ENCODE data around the gene MRPL43. TPM values are rescaled to one million over a fixed set of nuclear protein-coding genes. Genes with fewer than 3 reads are reported as not detected.

Gene MRPL43
- total RNA-seq, 4 donors from 2014 or later, result 32.5 to 104 (median 77.1) TPM

DNA sequence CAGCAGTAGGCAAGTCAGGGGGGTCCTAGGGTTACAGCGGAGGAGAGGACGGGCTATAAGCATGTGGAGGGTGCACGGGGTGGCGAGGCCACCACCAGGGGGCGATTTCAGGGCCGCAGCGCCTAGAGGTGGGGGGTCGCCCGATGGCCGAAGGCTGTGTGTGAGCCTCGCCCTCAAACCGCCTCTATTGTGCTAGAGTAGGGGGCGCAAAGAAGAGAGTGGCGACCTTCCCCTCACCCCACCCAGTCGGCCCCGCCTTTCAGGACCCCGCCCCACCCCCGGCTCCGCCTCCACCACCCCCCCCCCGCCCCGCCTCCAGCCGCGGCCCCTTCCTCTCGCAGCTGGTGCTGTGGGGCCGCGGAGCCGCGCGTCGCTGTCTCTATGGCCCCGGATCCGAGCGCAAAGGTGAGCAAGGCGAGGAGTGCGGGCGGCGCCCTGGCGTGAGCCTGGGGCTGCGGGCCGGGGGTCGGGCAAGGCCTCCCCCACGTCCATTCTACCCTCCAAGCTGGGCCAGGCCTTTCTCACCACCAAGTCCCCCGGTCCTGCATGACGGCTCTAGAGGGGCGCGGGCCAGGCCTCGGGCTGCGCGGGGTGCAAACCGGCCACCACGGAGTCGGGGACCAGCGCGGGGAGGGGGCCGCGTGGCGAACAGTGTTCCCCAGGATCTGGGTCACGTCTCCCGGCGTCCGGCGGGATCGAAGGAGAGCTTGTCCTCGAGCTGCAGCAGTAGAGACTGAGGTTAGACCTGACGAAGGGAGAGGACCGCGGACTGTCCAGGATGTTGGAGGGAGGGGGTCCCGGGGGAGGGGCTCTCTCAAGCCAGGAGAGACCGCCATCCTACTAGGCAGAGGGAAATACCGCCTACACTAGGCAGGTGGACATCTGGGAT, 17.9 kb downstream of the MRPL43 start, which contains the start of gene SEMA4G:
Gene SEMA4G, plus strand, starts transcription at position 318 of the 889 bp plus-strand sequence. CDS start 3,409 bp downstream, outside the sequence.
- no peaks in the 10 kb centered on the region for H3K9me3 ChIP-seq
- 2% methylated on average over 59 of the region's 70 CpGs; no CpG with 5 or more reads in 1 of the 2 donors for WGBS, 2 donors (ENCODE audit: low coverage in 1 of 2)
- H3K27me3 ChIP-seq, result no peaks in the 10 kb centered on the region
- peak within 1 kb of the TSS; percentile 66 to 88 (median 81) for H3K4me3 ChIP-seq
- intact Hi-C loops (cut with DNase I; ENCODE audit: low total_unique reads) (loop anchor here (10.0 kb wide), 1 partner anchor 45 kb away; no protein-coding TSS in a partner anchor), in situ Hi-C loops (cut with MboI; ENCODE audit: low pct_ligation_motif_present in 1 of 4, low pct_unique_long_range_greater_than_20kb in 1 of 4, low sequenced_read_pairs in 3 of 4) (no loop called here)
- peak; percentile 12 to 60 (median 41) for TF ChIP-seq POLR2AphosphoS5 (IDR thresholded peaks at IDR 0.05)
- no peak for TF ChIP-seq EP300 (IDR thresholded peaks at IDR 0.05; ENCODE audit: low read depth)
- TF ChIP-seq, protein P1, sequence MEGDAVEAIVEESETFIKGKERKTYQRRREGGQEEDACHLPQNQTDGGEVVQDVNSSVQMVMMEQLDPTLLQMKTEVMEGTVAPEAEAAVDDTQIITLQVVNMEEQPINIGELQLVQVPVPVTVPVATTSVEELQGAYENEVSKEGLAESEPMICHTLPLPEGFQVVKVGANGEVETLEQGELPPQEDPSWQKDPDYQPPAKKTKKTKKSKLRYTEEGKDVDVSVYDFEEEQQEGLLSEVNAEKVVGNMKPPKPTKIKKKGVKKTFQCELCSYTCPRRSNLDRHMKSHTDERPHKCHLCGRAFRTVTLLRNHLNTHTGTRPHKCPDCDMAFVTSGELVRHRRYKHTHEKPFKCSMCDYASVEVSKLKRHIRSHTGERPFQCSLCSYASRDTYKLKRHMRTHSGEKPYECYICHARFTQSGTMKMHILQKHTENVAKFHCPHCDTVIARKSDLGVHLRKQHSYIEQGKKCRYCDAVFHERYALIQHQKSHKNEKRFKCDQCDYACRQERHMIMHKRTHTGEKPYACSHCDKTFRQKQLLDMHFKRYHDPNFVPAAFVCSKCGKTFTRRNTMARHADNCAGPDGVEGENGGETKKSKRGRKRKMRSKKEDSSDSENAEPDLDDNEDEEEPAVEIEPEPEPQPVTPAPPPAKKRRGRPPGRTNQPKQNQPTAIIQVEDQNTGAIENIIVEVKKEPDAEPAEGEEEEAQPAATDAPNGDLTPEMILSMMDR (IDR thresholded peaks at IDR 0.05), result peak; percentile 75 to 90 (median 78)
- TF ChIP-seq POLR2A (IDR thresholded peaks at IDR 0.05), result peak; percentile 33
- no peaks in the 10 kb centered on the region for H3K36me3 ChIP-seq
- H3K4me1 ChIP-seq, result peaks cover 8 to 47% (median 27%) of the 10 kb centered on the region in 4 donors
- DNase-seq, result peak; percentile 59
- H3K27ac ChIP-seq, result peak within 1 kb of the TSS; percentile 81 to 91 (median 90)

- in situ Hi-C loops (cut with MboI; ENCODE audit: low pct_ligation_motif_present in 1 of 4, low pct_unique_long_range_greater_than_20kb in 1 of 4, low sequenced_read_pairs in 3 of 4), result no loop called here
- Histone ChIP-seq H3K36me3 (no peaks in the 10 kb centered on the region), H3K9me3 (no peaks in the 10 kb centered on the region), H3K27me3 (no peaks in the 10 kb centered on the region), H3K27ac (peak overlapping the region; percentile 81 to 91 (median 90)), H3K4me3 (peak overlapping the region; percentile 66 to 88 (median 81)), H3K4me1 (peaks cover 8 to 47% (median 27%) of the 10 kb centered on the region in 4 donors)
- no peak for TF ChIP-seq POLR2AphosphoS5 (IDR thresholded peaks at IDR 0.05)
- no peak for TF ChIP-seq EP300 (IDR thresholded peaks at IDR 0.05; ENCODE audit: low read depth)
- no peak for TF ChIP-seq POLR2A (IDR thresholded peaks at IDR 0.05)
- TF ChIP-seq, protein P1 (IDR thresholded peaks at IDR 0.05), result no peak
- DNase-seq, result no peak
- 19 to 40% methylated on average over 1 to 9 of the region's 9 CpGs for WGBS, 2 donors (ENCODE audit: low coverage in 1 of 2)
- intact Hi-C loops (cut with DNase I; ENCODE audit: low total_unique reads), result loop anchor here (10.0 kb wide), 1 partner anchor 46 kb away; no protein-coding TSS in a partner anchor
These were observed 18.5 kb downstream of the MRPL43 start for GRCh38 chr10:100968863-100969186.

GRCh38 chr10:100968062-100968736, 19.1 kb downstream of the MRPL43 start:
- Histone ChIP-seq H3K36me3 (peaks cover 0 to 3% (median 0%) of the 10 kb centered on the region in 4 donors), H3K4me1 (peaks cover 8 to 47% (median 27%) of the 10 kb centered on the region in 4 donors), H3K9me3 (no peaks in the 10 kb centered on the region), H3K27me3 (no peaks in the 10 kb centered on the region), H3K4me3 (peak overlapping the region in 2 of 4 donors; percentile 75 to 87), H3K27ac (peak overlapping the region; percentile 81 to 91 (median 90))
- intact Hi-C loops (cut with DNase I; ENCODE audit: low total_unique reads) (loop anchor here (10.0 kb wide), 1 partner anchor 47 kb away; no protein-coding TSS in a partner anchor), in situ Hi-C loops (cut with MboI; ENCODE audit: low pct_ligation_motif_present in 1 of 4, low pct_unique_long_range_greater_than_20kb in 1 of 4, low sequenced_read_pairs in 3 of 4) (no loop called here)
- TF ChIP-seq, protein P1 (IDR thresholded peaks at IDR 0.05), result no peak
- no peak for TF ChIP-seq EP300 (IDR thresholded peaks at IDR 0.05; ENCODE audit: low read depth)
- TF ChIP-seq POLR2A (IDR thresholded peaks at IDR 0.05), result no peak
- no peak for TF ChIP-seq POLR2AphosphoS5 (IDR thresholded peaks at IDR 0.05)
- DNase-seq, result peak; percentile 39
- 40 to 55% methylated on average over 1 to 2 of the region's 2 CpGs for WGBS, 2 donors (ENCODE audit: low coverage in 1 of 2)

DNA sequence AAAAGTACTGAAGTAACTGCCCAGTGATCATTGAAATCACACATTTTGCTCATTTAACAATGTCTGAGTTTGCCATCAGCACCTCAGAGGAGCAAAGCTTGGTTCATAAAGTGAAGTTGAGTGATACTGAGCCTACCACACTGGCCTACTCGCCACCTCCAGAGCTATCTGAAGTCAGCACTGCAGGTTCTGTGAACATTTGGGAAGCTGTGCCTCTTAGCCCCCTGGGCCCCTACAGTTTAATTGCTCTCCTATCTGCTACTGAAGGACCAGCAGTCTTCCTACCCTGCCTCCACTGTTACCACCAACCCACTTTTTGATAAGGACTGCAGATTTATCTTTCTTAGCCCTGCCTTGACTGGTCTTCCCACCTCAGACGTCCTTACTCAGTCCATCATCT, 20.0 kb downstream of the MRPL43 start:
- TF ChIP-seq EP300 (IDR thresholded peaks at IDR 0.05; ENCODE audit: low read depth), result no peak
- TF ChIP-seq POLR2AphosphoS5 (IDR thresholded peaks at IDR 0.05), result no peak
- TF ChIP-seq, protein P1 (IDR thresholded peaks at IDR 0.05), result no peak
- TF ChIP-seq POLR2A (IDR thresholded peaks at IDR 0.05), result no peak
- Histone ChIP-seq H3K4me3 (no peak overlapping the region), H3K9me3 (no peaks in the 10 kb centered on the region), H3K4me1 (peaks cover 8 to 41% (median 24%) of the 10 kb centered on the region in 4 donors), H3K27me3 (no peaks in the 10 kb centered on the region), H3K27ac (peak overlapping the region; percentile 81 to 91 (median 90)), H3K36me3 (peaks cover 0 to 10% (median 0%) of the 10 kb centered on the region in 4 donors)
- in situ Hi-C loops (cut with MboI; ENCODE audit: low pct_ligation_motif_present in 1 of 4, low pct_unique_long_range_greater_than_20kb in 1 of 4, low sequenced_read_pairs in 3 of 4), result no loop called here
- intact Hi-C loops (cut with DNase I; ENCODE audit: low total_unique reads), result loop anchor here (10.0 kb wide), 1 partner anchor 47 kb away; no protein-coding TSS in a partner anchor
- 82 to 92% methylated on average over 2 of the region's 2 CpGs for WGBS, 2 donors (ENCODE audit: low coverage in 1 of 2)
- no peak for DNase-seq
